ENCODE results near the gene STK32C. TPM values are rescaled to one million over a fixed set of nuclear protein-coding genes. Genes with fewer than 3 reads are reported as not detected.

Gene STK32C
- polyA plus RNA-seq, 1 donor from 2014 or later, result 23.2 TPM

DNA sequence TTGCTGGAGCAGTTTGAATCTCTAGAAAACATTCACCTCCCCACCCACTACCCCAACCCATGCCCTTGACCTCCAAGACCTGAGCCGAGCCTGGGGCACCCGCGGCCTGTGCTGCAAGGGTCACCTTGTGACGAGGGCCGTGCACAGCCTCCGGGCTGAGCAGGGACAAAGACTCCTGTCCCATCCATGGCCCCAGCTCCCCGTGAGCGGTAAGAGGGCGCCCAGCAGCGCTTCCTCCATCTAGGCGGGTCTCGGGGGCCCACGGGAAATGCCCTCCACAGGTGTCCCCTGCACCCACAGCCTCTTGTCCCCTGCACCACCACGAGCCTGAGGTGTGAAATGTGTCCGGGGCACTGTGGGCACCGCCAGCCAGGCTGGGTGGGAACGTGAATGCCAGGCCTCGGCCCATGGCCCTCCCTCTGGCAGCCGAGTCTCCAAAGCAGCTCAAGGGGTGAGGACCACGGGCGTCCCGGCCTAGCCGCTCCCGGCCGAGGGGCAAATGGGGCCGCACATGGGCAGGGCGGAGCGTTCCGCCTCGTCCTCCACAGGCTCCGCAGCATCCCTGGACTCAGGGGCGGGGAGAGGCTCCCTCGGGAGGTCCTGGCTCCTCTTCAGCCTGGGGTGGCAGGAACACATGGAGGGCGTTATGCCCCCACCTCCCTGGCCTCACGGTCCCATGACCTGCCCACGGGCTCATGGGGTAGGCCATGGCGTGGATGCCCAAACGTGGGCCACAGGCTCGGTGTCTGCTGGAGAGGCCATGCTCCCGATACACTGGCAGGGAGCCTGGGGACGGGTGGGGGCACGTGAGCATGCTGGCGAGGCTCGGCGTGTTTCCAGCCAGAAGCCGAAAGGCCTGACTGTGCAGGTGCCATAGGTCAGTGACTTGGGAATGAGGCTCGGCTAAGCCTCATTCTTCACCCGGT lies 100.0 kb downstream of the STK32C start:
- Histone ChIP-seq H2AFZ (ENCODE audit: low read depth, low read length) (no peak overlapping the region), H3F3A (ENCODE audit: insufficient read depth, low read length, poor library complexity, severe bottlenecking) (no peaks in the 10 kb centered on the region), H3K4me3 (ENCODE audit: low read length) (no peak overlapping the region), H3K27ac (ENCODE audit: low read length) (no peak overlapping the region), H3K9me3 (ENCODE audit: low read length) (no peaks in the 10 kb centered on the region), H3K79me2 (replicated peaks; ENCODE audit: insufficient read depth, low read length) (no peaks in the 10 kb centered on the region), H3K9me2 (ENCODE audit: insufficient read depth, low read length) (no peaks in the 10 kb centered on the region), H3K36me3 (ENCODE audit: insufficient read depth, low read length) (no peaks in the 10 kb centered on the region), H4K20me1 (ENCODE audit: insufficient read depth) (no peaks in the 10 kb centered on the region), H3K4me2 (ENCODE audit: low read length) (no peak overlapping the region), H3K27me3 (ENCODE audit: insufficient read depth, low read depth, low read length) (no peaks in the 10 kb centered on the region), H3K9ac (ENCODE audit: low read length) (no peak overlapping the region)
- TF ChIP-seq EP300 (conservative IDR thresholded peaks at IDR 0.05; ENCODE audit: poor library complexity, severe bottlenecking) (no peak), SMC3 (conservative IDR thresholded peaks at IDR 0.05; ENCODE audit: poor library complexity) (no peak), POLR2AphosphoS5 (IDR thresholded peaks at IDR 0.05) (peak; percentile 4)

GRCh38 chr10:132206806-132207535 lies 100.8 kb downstream of the STK32C start:
- no peaks in the 10 kb centered on the region for H3K9me2 ChIP-seq (ENCODE audit: insufficient read depth, low read length)
- no peak for TF ChIP-seq EP300 (conservative IDR thresholded peaks at IDR 0.05; ENCODE audit: poor library complexity, severe bottlenecking)
- TF ChIP-seq SMC3 (conservative IDR thresholded peaks at IDR 0.05; ENCODE audit: poor library complexity), result no peak
- TF ChIP-seq POLR2AphosphoS5 (IDR thresholded peaks at IDR 0.05), result no peak
- TF ChIP-seq CTCF (IDR thresholded peaks at IDR 0.05; ENCODE audit: poor library complexity, severe bottlenecking), result no peak
- no peak overlapping the region for H3K9ac ChIP-seq (ENCODE audit: low read length)
- H4K20me1 ChIP-seq (ENCODE audit: insufficient read depth), result no peaks in the 10 kb centered on the region
- no peaks in the 10 kb centered on the region for H3K27me3 ChIP-seq (ENCODE audit: insufficient read depth, low read depth, low read length)
- H2AFZ ChIP-seq (ENCODE audit: low read depth, low read length), result no peak overlapping the region
- no peak overlapping the region for H3K27ac ChIP-seq (ENCODE audit: low read length)
- H3K4me3 ChIP-seq (ENCODE audit: low read length), result no peak overlapping the region
- H3K79me2 ChIP-seq (replicated peaks; ENCODE audit: insufficient read depth, low read length), result no peaks in the 10 kb centered on the region
- H3K9me3 ChIP-seq (ENCODE audit: low read length), result no peaks in the 10 kb centered on the region
- H3F3A ChIP-seq (ENCODE audit: insufficient read depth, low read length, poor library complexity, severe bottlenecking), result no peaks in the 10 kb centered on the region
- no peaks in the 10 kb centered on the region for H3K36me3 ChIP-seq (ENCODE audit: insufficient read depth, low read length)
- no peak overlapping the region for H3K4me2 ChIP-seq (ENCODE audit: low read length)

DNA sequence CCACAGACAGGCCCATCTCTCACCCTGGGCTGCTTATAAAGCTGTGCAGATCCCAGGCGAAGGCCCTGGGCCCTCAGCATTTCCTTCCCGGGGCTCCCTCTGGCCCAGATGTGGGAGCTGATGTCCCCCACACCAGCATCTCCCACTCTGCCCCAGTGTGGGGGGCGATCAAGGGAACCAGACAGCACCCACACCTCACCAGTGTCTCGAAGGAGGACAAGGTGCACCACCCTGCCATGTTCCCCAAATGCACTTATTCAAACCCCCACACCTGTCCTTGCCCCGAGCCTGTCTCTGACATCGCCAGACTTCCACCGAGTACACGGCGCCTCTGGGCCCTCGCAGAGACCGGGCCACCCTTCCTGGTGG lies 101.4 kb downstream of the STK32C start:
- Histone ChIP-seq H3K4me3 (ENCODE audit: low read length) (no peak overlapping the region), H3K4me2 (ENCODE audit: low read length) (no peak overlapping the region), H3K79me2 (replicated peaks; ENCODE audit: insufficient read depth, low read length) (no peaks in the 10 kb centered on the region), H4K20me1 (ENCODE audit: insufficient read depth) (no peaks in the 10 kb centered on the region), H3K27me3 (ENCODE audit: insufficient read depth, low read depth, low read length) (no peaks in the 10 kb centered on the region), H3K27ac (ENCODE audit: low read length) (no peak overlapping the region), H3K9me2 (ENCODE audit: insufficient read depth, low read length) (no peaks in the 10 kb centered on the region), H3K9ac (ENCODE audit: low read length) (no peak overlapping the region), H3K36me3 (ENCODE audit: insufficient read depth, low read length) (no peaks in the 10 kb centered on the region), H3F3A (ENCODE audit: insufficient read depth, low read length, poor library complexity, severe bottlenecking) (no peaks in the 10 kb centered on the region), H3K9me3 (ENCODE audit: low read length) (no peaks in the 10 kb centered on the region), H2AFZ (ENCODE audit: low read depth, low read length) (no peak overlapping the region)
- TF ChIP-seq REST (IDR thresholded peaks at IDR 0.05; ENCODE audit: borderline replicate concordance) (no peak), SMC3 (conservative IDR thresholded peaks at IDR 0.05; ENCODE audit: poor library complexity) (no peak), POLR2AphosphoS5 (IDR thresholded peaks at IDR 0.05) (no peak), MXI1 (conservative IDR thresholded peaks at IDR 0.05; ENCODE audit: poor library complexity, severe bottlenecking) (no peak), EZH2 (IDR thresholded peaks at IDR 0.05; ENCODE audit: borderline replicate concordance, insufficient read depth, low read length, poor library complexity, severe bottlenecking) (no peak), EP300 (conservative IDR thresholded peaks at IDR 0.05; ENCODE audit: poor library complexity, severe bottlenecking) (no peak), CTCF (IDR thresholded peaks at IDR 0.05; ENCODE audit: poor library complexity, severe bottlenecking) (no peak), TAF1 (IDR thresholded peaks at IDR 0.05; ENCODE audit: low read depth) (no peak)

All from neural cell (in vitro differentiated cells).